Caco-2 (cell line): Measurements from ENCODE around the gene MGMT. TPM values are rescaled to one million over a fixed set of nuclear protein-coding genes. Genes with fewer than 3 reads are reported as not detected.
A peak's percentile ranks its signal among the peaks of the same experiment; 100 is the strongest.

ENCODE experiments used
- BruUV-seq: library from RNA; stranded (reverse); fragments of 400-500 nt; replicated peaks from 2 replicates; lab custom pipeline; 2021; lab: Mats Ljungman, UMichigan
- CTCF ChIA-PET: fragments of 300-600 bp; sonication (Branson Sonifier 250); formaldehyde crosslinking; loops from one replicate; lab custom pipeline; 2022; ENCODE audit warnings: antibody characterized with exemption; lab: Charles Lee
- POLR2A ChIA-PET: fragments of 300-600 bp; sonication (Branson Sonifier 250); formaldehyde crosslinking; loops from one replicate; lab custom pipeline; 2022; ENCODE audit warnings: antibody characterized with exemption; lab: Charles Lee
- DNase-seq, 2 experiments: peaks; one replicate each; pipeline versions ENCODE4 v3.0.0 to v3.0.0-alpha.2; 2020 to 2022
- H3K27me3 ChIP-seq: replicated peaks from 2 replicates; pipeline ENCODE4 v1.6.0; 2011; ENCODE audit warnings: low read length; ENCODE audit not compliant: control insufficient read depth, insufficient read depth
- H3K36me3 ChIP-seq: 2 replicates; pipeline ENCODE4 v1.5.1; 2011; ENCODE audit warnings: low read length; ENCODE audit not compliant: control insufficient read depth, insufficient read depth
- H3K4me1 ChIP-seq: fragments of 250-450 bp; sonication (Bioruptor Pico); 2 replicates; pipeline ENCODE4 v1.5.1; 2020; ENCODE audit warnings: mild to moderate bottlenecking
- H3K4me3 ChIP-seq: 2 replicates; pipeline ENCODE4 v1.5.1; 2011; ENCODE audit warnings: low read depth, mild to moderate bottlenecking, control low read depth, low read length
- H3K9me3 ChIP-seq: fragments of 250-450 bp; sonication (Bioruptor Pico); 2 replicates; pipeline ENCODE4 v1.5.1; 2020; ENCODE audit warnings: mild to moderate bottlenecking, moderate library complexity
- H3K27ac Mint-ChIP-seq: one replicate; pipeline ENCODE4 v1.8.0; 2022; ENCODE audit warnings: mixed read lengths; ENCODE audit not compliant: unreplicated experiment
- H3K27me3 Mint-ChIP-seq: one replicate; pipeline ENCODE4 v1.8.0; 2022; ENCODE audit warnings: mixed read lengths; ENCODE audit not compliant: insufficient read depth, unreplicated experiment
- H3K36me3 Mint-ChIP-seq: one replicate; pipeline ENCODE4 v1.8.0; 2022; ENCODE audit warnings: mild to moderate bottlenecking, mixed read lengths; ENCODE audit not compliant: insufficient read depth, unreplicated experiment
- H3K4me1 Mint-ChIP-seq: one replicate; pipeline ENCODE4 v1.8.0; 2022; ENCODE audit warnings: low read depth, mixed read lengths; ENCODE audit not compliant: unreplicated experiment
- H3K4me3 Mint-ChIP-seq: one replicate; pipeline ENCODE4 v1.8.0; 2022; ENCODE audit warnings: mild to moderate bottlenecking, moderate library complexity, mixed read lengths; ENCODE audit not compliant: unreplicated experiment
- H3K9me3 Mint-ChIP-seq: one replicate; pipeline ENCODE4 v1.8.0; 2022; ENCODE audit warnings: mixed read lengths; ENCODE audit not compliant: unreplicated experiment
- intact Hi-C: fragments of 100-400 bp; cut with micrococcal nuclease; formaldehyde crosslinking; loops from one replicate; pipeline ENCODE4 v1.10.0; 2022; ENCODE audit not compliant: unreplicated experiment
- total RNA-seq: library from RNA; stranded (reverse); gene quantifications from 2 replicates; pipeline ENCODE4 v1.2.3, GENCODE V29; 2022
- TF ChIP-seq, protein P1 (sequence below), 2 experiments: fragments of 200-600 bp in 1 of 2; IDR thresholded peaks; 1 replicate in 1 of 2; 2 replicates in 1 of 2; pipeline versions ENCODE4 v1.5.1 to v1.8.0; 2011 to 2022; ENCODE audit warnings: antibody characterized with exemption in 1 of 2, control low read depth in 1 of 2, inconsistent platforms in 1 of 2, low read depth in 1 of 2, low read length in 1 of 2, mild to moderate bottlenecking in 1 of 2, moderate library complexity in 1 of 2; ENCODE audit not compliant: insufficient read depth in 1 of 2, severe bottlenecking in 1 of 2, unreplicated experiment in 1 of 2

The MGMT gene
- total RNA-seq, 1 experiment from 2014 or later: 57.0 TPM

DNA sequence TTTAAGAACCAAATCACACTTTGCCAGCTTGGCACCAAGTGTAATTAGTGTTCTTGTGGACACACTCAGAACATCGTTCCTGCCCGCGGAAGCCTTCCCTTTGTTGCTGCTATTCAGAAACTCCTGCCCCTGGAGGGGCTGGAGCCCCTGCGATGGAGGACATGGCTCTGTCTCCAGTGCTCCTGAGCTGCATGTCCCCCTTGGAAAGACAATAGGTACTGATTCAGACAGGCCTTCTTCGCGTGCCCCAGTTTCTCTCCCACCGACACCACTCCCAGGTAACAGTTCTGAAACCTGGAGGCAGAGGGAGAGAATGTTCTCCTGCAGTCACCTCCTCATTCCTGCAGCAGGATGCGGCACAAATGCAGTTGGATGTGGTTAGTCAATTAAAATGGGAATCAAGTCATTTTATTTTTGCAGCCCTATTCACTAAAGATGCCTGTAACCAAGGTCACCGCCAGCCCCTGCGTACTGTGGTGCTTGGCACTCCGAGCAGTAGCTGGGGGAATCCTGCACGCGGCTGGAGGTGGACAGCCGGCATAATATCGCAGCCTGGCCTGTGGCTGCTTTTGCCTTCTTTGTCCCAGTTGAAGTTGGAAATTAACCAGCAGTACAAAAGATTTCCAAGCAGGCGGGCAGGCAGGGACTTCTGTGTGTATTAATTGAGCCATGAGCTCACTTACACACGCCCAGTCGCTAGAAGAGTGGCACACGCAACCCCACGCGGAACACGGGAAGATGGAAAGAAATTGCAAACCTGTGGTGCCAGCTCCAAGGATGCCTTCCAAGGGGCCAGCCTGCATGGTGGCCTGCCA is 291.4 kb downstream of the MGMT start:
- Histone ChIP-seq H3K27me3 (no peaks in the 10 kb centered on the region), H3K9me3 (peaks cover 9% of the 10 kb centered on the region; the same call in 1 of the 2 replicates), H3K4me1 (no peaks in the 10 kb centered on the region), H3K4me3 (no peak overlapping the region), H3K36me3 (no peaks in the 10 kb centered on the region; the same call in 1 of the 2 replicates)
- Mint-ChIP-seq H3K4me3 (no peak overlapping the region), H3K9me3 (peaks cover 9% of the 10 kb centered on the region), H3K36me3 (peaks cover 7% of the 10 kb centered on the region), H3K27me3 (no peaks in the 10 kb centered on the region), H3K4me1 (no peaks in the 10 kb centered on the region), H3K27ac (no peak overlapping the region)
- DNase-seq: peak in 1 of 2 experiments; percentile 14
- ChIA-PET POLR2A (no interaction called here), CTCF (no interaction called here)
- intact Hi-C loops: no loop called here
- no TSS peak for BruUV-seq
- TF ChIP-seq, protein P1, sequence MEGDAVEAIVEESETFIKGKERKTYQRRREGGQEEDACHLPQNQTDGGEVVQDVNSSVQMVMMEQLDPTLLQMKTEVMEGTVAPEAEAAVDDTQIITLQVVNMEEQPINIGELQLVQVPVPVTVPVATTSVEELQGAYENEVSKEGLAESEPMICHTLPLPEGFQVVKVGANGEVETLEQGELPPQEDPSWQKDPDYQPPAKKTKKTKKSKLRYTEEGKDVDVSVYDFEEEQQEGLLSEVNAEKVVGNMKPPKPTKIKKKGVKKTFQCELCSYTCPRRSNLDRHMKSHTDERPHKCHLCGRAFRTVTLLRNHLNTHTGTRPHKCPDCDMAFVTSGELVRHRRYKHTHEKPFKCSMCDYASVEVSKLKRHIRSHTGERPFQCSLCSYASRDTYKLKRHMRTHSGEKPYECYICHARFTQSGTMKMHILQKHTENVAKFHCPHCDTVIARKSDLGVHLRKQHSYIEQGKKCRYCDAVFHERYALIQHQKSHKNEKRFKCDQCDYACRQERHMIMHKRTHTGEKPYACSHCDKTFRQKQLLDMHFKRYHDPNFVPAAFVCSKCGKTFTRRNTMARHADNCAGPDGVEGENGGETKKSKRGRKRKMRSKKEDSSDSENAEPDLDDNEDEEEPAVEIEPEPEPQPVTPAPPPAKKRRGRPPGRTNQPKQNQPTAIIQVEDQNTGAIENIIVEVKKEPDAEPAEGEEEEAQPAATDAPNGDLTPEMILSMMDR (IDR thresholded peaks at IDR 0.05; ENCODE audit: insufficient read depth in 1 of 2, low read depth in 1 of 2, low read length in 1 of 2, severe bottlenecking in 1 of 2, unreplicated experiment in 1 of 2): no peak

DNA sequence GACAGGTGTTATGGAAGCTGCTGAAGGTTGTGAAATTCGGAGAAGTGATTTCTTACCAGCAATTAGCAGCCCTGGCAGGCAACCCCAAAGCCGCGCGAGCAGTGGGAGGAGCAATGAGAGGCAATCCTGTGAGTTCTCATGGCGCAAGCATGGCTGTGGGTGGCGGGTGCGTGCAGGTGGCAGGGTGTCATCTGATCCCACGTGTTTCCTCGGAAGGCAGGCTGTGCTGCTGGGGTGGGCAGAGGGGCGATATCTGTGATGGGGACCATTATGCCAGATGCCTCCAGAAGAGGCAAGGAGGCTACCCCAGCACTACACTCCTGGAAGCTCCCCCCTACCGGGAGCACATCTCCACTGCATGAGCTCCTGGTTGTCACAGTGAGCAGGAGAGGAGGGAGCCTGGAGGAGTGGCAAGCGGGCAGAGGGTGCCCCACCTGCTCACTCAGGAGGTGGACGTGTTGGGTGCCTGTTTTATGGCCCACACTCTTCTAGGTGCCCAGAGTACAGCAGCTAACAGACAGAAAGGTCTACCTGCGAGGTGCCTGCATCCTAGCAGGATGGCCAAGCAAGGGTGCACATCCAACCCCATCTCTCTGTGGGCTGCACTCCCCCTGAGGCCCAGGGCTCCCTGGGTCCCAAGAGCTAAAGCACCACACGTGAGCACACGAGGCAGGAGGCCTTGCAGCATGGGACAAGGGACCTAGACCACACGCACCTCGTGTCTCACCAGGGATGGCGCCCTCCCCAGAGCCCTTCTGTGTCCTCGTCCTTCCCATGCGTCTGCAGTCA is 292.4 kb downstream of the MGMT start:
- Mint-ChIP-seq H3K9me3 (no peaks in the 10 kb centered on the region), H3K36me3 (peaks cover 7% of the 10 kb centered on the region), H3K27ac (no peak overlapping the region), H3K4me3 (no peak overlapping the region), H3K27me3 (no peaks in the 10 kb centered on the region), H3K4me1 (no peaks in the 10 kb centered on the region)
- ChIA-PET POLR2A (no interaction called here), CTCF (no interaction called here)
- peaks cover 4% of the 10 kb centered on the region; the same call in 1 of the 2 replicates for H3K9me3 ChIP-seq
- no peak overlapping the region for H3K4me3 ChIP-seq
- intact Hi-C loops: no loop called here
- no TSS peak for BruUV-seq
- H3K36me3 ChIP-seq: no peaks in the 10 kb centered on the region; the same call in 1 of the 2 replicates
- no peaks in the 10 kb centered on the region for H3K27me3 ChIP-seq
- peak in 1 of 2 experiments; percentile 15 for DNase-seq
- TF ChIP-seq, protein P1 (IDR thresholded peaks at IDR 0.05; ENCODE audit: insufficient read depth in 1 of 2, low read depth in 1 of 2, low read length in 1 of 2, severe bottlenecking in 1 of 2, unreplicated experiment in 1 of 2): no peak
- no peaks in the 10 kb centered on the region for H3K4me1 ChIP-seq

DNA sequence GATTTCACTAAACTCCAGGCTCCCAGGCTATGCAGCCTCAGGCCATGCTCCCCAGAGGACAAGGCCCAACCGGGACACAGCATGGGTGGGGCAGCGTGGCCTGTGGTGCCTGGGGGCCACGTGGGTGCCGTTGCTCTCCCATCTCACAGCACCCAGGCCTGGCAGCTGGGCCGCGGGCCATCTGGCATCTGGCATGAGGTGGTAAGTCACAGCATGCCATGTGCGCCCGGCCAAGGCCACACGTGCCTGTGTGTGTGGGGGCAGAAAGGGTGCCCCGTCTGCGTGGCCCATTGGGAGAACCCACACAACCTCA is 292.9 kb downstream of the MGMT start:
- H3K9me3 Mint-ChIP-seq: no peaks in the 10 kb centered on the region

More for the DNA sequence above, 292.9 kb downstream of the MGMT start:
- POLR2A ChIA-PET: no interaction called here
- Mint-ChIP-seq H3K27me3 (no peaks in the 10 kb centered on the region), H3K27ac (no peak overlapping the region), H3K4me3 (no peak overlapping the region), H3K4me1 (no peaks in the 10 kb centered on the region), H3K36me3 (peaks cover 7% of the 10 kb centered on the region)
- Histone ChIP-seq H3K4me3 (no peak overlapping the region), H3K27me3 (no peaks in the 10 kb centered on the region), H3K9me3 (no peaks in the 10 kb centered on the region; the same call in 1 of the 2 replicates), H3K4me1 (no peaks in the 10 kb centered on the region), H3K36me3 (no peaks in the 10 kb centered on the region; the same call in 1 of the 2 replicates)
- CTCF ChIA-PET: no interaction called here
- intact Hi-C loops: no loop called here
- peak in 1 of 2 experiments; percentile 15 for DNase-seq
- no TSS peak for BruUV-seq
- TF ChIP-seq, protein P1 (IDR thresholded peaks at IDR 0.05; ENCODE audit: insufficient read depth in 1 of 2, low read depth in 1 of 2, low read length in 1 of 2, severe bottlenecking in 1 of 2, unreplicated experiment in 1 of 2): no peak
